HG03039 (cell line): Measurements from ENCODE around the gene COX10.
"Not testable (repeated sequence)": the region's sequence is repeated elsewhere in the genome, so short reads cannot be mapped to it uniquely, and the experiment has no call there.

Source experiments
- ATAC-seq: cut with Tn5 transposase; IDR thresholded peaks from one replicate; pipeline ENCODE4 v1.9.1; 2021; ENCODE audit warnings: mild to moderate bottlenecking, moderate library complexity; ENCODE audit not compliant: unreplicated experiment

Gene COX10

DNA sequence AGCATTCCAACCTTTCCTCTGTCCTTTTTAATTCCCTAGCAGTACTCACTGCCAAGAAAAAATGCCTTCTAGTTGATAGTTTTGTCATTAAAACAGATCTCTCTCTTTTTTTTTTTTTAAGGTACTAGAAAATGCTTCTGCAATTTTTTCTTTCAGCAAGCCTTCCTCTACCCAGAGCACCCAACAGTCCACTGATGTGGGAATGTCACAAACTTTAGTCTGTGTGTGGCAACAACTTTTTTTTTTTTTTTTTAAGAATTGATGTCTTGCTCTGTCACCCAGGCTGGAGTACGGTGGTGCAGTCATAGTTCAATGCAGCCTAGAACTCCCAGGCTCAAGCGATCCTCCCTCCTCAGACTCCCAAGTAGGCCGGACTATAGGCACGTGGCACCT, 132.7 kb downstream of the COX10 start:
- no peak for ATAC-seq

DNA sequence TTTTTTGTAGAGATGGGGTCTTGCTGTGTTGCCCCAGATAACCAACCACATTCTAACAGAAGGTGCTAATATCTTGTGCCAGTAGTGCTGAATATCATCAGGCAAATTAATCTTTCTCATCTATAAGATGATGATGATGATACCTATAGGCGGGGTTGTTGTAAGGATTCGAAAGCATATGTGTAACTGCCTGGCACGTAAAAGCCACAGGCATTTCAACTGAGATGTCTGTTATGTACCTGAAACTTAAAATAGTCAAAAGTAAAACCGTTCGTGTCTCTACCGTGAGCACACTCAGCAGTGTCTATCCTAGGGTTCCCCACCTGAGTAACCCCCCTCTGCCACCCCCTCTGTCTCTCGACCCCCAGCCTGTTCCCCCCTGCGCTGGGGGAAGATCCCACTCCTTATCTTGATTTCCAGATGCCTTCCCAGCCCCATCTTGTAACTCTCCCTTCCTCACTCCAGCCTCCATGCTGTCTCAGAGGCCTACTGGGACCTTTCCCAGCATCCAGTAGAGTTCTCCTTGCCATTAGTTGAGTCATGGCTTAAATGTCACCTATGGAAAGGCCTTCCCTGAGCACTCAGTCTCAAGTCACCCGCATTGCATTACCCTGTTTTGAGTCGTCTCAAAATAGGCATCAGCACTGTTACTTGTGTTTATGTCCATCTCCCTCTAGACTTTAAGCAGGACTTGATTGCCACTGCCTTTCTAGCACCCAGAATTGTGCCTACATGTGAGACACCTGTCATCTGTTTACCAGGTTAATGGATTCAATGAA, 133.3 kb downstream of the COX10 start:
- no peak for ATAC-seq

DNA sequence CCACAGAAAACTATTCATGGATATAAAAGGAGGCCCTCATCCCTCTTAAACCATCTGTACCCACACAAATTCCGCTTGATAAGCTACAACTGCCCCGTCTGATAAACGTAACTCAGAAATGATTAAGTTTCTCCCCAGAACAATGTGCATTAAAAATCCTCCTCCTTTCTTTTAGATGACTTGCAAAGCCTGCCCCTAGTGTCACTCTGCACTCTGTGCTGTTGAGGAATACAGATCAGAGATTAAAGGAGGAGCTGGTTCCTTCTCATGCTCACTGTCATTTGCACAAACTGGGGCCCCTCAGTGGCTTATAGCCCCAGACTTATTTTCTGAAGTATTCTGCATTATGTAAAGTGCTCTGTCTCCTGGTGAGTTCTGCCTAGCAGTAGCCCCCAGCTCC, 134.1 kb downstream of the COX10 start:
- ATAC-seq = no peak

DNA sequence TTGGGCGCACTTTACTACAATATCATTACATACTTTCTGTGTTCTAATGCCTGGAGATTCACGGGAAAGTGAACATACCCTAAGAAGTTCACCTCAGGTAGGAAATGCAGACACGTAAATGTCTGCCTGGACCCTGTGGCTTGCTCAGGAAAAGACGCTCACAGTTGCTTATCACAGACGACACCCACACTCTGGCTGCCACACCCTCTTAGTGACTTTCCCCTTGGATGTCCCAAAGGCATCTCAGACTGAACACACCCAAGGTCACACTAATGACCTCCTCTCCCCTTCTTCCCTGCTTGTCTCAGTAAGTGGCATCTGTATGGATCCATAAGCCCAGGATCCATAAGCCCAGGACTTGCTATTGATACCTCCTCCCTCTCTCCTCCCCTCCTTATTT, 134.8 kb downstream of the COX10 start:
- no peak for ATAC-seq

DNA sequence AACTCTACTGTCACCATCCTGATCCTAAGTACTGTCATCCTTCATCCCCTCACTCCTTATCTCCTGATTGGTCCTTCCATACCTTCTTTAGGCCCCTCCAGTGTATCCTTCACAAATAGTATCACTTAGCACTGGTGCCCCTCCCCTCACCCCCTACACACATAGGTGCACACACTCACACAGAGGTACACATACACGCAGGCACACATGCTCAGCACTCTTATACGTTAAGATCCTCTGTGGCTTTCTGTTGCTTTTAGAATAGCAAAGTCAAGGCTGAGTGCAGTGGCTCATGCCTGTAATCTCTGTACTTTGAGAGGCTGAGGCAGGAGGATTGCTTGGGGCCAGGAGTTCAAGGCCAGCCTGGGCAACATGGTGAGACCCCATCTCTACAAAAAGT, 135.2 kb downstream of the COX10 start:
- ATAC-seq = no peak

DNA sequence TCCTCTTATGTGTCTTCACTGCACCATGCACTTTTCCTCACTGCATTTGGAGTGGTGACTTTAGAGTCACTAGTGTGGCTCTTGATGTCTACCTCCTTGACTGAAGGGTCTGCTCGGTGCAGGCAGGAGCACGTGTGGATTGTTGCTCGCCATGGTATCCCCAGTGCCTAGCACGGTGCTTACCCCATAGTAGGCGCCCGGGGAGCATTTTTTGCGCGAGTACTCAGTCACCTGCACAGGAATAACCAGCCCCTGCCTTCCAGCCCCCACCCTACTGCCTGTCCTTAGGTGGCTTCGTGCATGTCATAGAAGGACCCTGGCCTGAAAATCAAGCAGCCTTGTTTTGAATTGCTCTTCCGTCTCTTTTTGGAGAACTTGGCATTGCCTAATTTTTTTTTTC, 136.1 kb downstream of the COX10 start:
- ATAC-seq = no peak

DNA sequence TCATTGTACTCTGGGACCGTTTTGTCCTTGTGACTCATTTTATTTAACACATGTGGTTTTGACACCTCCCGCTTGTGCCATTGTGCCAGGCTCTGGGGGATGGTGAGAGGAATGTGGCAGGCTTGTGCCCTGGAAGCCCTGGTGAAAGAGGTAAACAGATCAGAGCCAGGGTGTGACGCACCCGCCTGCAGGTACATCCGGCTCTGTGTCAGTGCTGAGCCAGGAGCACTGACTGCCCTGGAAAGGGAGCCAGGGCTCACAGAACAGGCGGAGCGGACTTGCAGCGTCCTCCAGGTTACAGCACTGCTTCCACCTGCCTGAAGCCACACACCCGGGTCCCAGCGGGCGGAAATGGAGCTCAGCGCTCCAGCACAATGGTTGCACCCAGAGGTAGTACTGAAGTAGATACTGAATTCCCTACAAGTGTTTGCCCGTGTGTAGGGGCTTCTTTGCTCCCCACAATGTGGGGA, 136.7 kb downstream of the COX10 start:
- ATAC-seq = no peak

DNA sequence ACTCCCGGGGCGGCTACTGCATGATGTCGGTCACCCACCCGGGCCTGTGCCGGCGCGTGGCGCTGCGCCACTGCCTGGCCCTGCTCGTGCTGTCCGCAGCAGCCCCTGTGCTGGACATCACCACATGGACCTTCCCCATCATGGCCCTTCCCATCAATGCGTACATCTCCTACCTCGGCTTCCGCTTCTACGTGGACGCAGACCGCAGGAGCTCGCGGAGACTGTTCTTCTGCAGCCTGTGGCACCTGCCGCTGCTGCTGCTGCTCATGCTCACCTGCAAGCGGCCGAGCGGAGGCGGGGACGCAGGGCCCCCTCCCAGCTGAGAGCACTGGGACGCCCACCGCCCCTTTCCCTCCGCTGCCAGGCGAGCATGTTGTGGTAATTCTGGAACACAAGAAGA, 137.6 kb downstream of the COX10 start:
- ATAC-seq = no peak

DNA sequence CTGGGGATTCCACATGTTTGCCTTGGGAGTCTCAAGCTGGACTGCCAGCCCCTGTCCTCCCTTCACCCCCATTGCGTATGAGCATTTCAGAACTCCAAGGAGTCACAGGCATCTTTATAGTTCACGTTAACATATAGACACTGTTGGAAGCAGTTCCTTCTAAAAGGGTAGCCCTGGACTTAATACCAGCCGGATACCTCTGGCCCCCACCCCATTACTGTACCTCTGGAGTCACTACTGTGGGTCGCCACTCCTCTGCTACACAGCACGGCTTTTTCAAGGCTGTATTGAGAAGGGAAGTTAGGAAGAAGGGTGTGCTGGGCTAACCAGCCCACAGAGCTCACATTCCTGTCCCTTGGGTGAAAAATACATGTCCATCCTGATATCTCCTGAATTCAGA, 138.5 kb downstream of the COX10 start:
- no peak for ATAC-seq

DNA sequence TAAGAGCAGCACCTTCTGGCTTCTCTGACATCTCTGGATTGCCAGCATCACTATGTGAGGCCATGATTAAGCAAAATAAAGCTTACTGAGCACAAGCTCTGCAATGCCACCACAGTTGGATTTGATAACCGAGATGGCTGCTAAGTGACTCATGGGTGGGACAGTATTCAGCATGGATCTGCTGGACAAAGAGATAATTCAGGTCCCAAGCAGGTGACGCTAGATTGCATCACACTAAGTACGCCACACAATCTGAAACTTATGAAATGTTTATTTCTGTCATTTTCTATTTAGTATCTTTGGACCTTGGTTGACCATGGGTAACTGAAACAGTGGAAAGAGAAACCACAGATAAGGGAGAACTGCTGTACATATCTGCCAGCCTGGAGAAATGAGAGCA, 139.9 kb downstream of the COX10 start:
- ATAC-seq = no peak

DNA sequence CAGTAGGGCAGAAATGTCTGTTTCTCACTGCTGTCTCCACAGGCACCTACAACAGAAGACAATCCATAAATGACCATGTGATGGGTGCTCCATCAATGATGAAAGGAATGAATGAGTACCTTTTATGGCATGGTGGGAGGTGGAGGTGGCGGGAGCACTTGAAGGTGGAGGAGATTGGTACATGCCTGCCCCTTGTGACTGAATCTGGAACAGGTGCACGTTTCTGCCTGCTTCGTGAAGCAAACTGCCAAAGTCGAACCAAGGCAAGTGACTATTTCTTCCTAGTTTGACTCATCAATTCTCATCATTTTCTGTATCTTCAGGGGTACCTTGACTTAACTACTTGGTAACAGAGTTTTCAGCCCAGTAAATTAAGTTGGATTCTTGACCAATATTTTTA, 141.9 kb downstream of the COX10 start:
- no peak for ATAC-seq

DNA sequence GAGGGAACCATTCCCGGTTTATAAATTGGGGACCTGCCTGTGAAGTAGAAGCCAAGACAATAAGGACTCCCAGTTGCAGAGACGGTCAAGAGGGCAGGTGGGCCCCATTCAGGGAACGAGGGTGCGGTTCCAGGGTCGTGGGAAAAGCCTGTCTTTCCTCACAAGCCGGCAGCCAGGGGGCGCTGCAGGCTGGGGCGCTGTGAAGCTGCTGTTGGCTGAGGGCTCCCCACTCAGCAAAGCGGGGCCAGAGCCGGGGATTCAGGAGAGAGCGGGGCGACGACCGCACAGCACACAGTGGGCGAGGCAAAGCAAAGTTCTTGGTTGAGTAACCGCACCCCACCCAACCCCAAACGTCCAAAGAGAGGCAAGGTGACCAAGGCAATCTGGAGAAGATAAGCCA, 142.5 kb downstream of the COX10 start:
- ATAC-seq = no peak

DNA sequence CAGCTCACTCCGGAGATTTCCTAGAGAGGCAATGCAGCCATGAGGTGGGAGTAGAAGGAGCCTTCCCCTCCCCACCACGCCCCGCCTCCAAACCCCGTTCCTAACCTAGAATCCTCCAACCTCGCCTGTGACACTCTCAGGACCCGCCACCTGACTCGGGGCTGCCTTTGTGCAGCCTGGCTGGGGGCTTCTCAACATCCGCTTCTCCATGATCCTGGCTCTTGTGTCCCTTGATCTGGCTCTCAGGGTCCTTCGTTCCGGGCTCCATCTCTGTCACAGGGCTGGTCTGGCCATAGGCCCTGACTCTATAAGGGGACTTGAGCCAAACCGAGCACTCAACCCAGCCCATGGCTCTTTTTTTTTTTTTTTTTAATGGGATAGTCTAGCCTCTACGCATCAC, 143.1 kb downstream of the COX10 start:
- no peak for ATAC-seq

DNA sequence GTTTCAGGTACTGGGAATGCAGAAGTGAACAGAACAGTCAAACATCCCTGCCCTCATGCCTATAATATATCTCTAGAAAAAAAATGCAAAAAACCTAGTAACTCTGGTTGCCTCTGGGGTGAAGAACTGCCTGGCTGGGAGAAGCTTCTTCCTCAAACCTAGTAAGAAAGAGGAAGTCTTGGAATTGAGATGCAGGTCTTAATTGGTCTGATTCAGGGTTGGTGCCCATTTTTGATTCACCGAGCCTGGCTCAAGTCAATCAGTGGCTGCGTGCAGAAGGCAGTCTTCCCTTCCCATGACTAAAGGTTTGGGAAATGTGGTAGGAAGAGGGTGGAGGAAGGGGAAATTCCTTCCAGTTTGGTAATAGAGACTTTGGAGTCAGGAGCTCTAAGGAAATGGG, 145.0 kb downstream of the COX10 start:
- no peak for ATAC-seq

DNA sequence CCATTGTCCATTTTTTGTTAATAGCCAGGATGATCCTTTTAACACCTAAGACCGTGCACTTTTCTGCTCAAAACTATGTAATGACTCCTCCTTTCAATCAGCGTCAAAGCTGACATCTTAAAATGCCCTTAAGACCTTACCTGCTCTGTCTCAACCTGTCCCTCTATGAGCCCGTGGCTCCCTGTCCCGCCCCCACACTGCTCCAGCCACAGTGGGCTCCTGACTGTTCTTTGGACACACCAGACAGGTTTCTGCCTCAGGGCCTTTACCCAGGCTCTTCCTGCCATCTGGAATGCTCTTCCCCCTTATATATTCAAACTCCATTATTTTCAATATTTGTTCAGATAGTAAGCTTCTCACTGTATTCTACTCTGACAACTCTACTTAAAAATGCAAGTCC, 153.3 kb downstream of the COX10 start:
- no peak for ATAC-seq

DNA sequence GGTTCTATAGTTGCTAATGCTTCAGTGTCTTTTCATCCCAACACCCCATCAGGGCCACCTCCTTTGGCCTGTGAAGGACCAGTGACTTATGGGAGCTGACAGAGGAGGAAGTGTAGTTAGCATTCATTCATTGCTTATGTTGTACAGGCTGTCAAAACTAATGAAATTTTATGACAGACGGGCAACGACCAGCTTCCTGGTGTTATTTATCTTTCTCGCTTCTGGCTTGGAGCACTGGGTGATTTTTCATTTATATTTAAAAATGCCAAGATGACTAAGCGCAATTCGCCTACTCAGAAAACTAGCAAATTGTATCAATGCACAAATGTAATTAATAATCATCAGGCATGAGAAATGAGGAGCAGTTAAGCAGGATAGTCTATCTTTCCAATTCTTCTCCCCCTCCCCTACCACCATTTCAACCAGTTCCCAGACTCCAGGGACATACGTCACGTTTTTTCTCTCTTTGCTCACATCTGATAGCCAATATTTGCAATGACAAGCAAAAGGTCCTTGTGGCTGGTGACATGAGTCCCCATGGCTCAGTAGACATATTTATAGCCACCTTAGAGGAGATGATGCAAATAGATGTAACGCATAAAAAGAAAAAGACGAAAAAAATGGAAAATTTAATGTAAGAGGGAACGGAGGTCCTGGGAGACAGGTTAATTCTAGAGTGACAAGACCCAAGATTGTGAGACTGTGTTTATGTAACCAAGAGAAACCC, 156.1 kb downstream of the COX10 start:
- no peak for ATAC-seq

DNA sequence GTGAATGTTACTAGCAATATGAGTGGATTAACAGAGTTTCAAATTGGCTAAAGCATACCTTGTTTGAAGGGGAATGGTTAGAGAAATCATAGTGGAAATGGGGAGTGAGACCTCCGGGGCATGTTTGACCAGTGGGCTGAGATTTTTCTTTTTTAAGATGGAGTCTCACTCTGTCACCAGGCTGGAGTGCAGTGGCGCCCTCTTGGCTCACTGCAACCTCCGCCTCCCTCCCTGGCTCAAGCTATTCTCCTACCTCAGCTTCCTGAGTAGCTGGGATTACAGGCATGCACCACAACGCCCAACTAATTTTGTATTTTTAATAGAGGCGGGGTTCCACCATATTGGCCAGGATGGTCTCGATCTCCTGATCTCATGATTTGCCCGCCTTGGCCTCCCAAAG, 157.7 kb downstream of the COX10 start:
- no peak for ATAC-seq

DNA sequence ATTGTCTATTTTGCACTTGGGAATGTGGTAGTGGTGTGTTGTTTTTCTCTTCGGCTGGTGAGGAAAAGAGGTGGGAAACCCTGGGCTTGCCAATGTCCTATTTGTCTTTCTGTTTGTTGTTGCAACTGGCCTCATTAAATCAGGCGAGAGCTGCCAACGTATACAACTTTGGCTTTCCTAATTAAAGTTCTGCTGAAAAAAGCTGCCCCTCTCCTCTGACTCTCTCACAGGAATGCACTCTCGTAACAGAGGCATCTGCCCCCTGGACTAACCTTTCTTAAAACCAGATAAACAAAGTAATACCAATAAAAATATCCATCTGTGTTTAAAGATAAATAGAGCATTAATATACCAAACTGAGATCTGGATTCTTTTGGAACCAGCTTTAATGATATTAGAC, 159.6 kb downstream of the COX10 start:
- ATAC-seq = no peak

DNA sequence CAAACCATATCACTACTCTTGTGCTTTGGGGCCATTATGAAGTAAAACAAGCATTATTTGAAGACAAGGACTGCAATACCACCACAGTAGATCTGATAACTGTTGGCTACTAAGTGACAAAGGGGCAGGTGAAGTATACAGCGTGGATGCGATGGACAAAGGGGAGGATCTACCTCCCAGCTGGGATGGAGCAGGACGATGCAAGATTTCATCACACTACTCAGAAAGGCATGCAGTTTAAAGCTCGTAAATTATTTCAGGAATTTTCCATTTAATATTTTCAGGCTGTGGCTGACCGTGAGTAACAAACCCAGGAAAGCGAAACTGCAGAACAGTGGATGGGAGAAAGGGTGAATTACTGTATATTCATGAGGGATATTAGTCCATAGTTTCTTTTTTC, 161.9 kb downstream of the COX10 start:
- not testable (repeated sequence) for ATAC-seq

DNA sequence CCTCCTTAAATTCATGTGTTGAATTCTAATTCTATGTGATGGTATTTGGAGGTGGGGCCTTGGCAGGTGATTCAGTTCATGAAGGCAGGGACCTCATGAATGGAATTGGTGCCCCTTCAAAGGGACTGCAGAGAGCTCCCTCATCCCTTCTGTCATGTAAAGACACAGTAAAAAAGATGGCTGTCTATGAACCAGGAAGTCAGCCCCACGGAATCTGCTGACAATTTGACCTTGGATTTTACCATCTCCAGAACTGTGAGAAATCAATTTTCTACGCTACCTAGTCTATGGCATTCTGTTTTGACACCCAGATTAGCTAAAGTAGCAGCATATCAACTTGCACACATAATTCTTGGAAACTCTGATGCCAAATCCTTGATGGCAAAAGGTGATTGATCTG, 165.7 kb downstream of the COX10 start:
- ATAC-seq = not testable (repeated sequence)

DNA sequence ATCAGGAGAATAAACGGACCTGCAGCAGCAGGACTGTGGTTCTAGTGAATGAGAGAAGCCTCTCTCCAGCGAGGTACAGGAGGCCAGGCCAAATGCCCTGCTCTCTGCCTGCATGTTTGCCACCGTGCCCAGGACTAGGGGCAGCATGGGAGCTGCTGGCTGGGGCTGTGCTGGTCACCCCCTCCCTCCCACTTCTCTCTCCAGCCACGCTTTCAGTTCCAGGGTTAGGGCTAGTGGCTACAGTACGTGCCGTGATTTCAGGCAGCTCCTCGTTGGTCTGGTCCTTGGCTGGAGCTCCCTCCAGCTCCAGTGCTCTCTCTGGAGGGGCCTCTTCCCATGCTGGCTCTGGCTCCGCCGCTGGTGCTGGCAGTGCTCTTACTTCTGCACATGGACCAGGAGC, 166.7 kb downstream of the COX10 start:
- ATAC-seq = not testable (repeated sequence)

DNA sequence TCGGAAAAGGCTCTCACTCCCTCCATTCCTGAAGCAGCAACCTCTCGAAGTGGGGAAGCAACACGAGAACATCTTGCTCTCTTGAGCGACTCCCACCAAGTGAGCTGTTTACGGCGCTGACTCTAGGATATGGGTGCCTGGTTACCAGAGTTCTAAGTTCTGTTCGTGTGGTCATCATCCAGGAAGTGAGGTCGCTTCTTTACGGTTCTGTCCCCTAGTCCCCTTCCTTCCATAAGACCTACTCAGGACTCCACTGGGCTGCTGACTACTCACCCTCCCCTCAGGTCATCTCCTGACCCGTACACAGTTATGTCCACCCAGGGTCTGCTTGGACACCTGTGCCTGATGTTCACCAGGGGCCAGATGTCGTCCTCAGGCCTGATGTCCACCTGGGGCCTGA, 167.5 kb downstream of the COX10 start, which contains the start of gene CDRT15:
Gene CDRT15, minus strand, starts transcription at position 101 of the 400 bp plus-strand sequence. Its CDS starts 29 bp downstream, at position 72.
- ATAC-seq = not testable (repeated sequence)
